DMS 273 (cell line): ENCODE data around the gene MAGEB6.
"Not testable (repeated sequence)": the region's sequence is repeated elsewhere in the genome, so short reads cannot be mapped to it uniquely, and the experiment has no call there.

Source experiments
- DNase-seq: peaks from one replicate; lab custom pipeline; 2025; ENCODE audit not compliant: unreplicated experiment; lab: John Stamatoyannopoulos, UW

Gene MAGEB6, protein sequence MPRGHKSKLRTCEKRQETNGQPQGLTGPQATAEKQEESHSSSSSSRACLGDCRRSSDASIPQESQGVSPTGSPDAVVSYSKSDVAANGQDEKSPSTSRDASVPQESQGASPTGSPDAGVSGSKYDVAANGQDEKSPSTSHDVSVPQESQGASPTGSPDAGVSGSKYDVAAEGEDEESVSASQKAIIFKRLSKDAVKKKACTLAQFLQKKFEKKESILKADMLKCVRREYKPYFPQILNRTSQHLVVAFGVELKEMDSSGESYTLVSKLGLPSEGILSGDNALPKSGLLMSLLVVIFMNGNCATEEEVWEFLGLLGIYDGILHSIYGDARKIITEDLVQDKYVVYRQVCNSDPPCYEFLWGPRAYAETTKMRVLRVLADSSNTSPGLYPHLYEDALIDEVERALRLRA

GRCh38 chrX:26192204-26192603 is at the start of gene MAGEB6:
Gene MAGEB6, plus strand, starts transcription at chrX:26192440. Its CDS starts 1,407 bp downstream, at chrX:26193847.
- DNase-seq: peak; percentile 13

GRCh38 chrX:26146024-26146423 is 46.2 kb upstream of the MAGEB6 start:
- DNase-seq: no peak

GRCh38 chrX:26160301-26160700 is 31.9 kb upstream of the MAGEB6 start, which contains the start of gene MAGEB6B:
Gene MAGEB6B, plus strand, starts transcription at chrX:26160601. Its CDS starts 0 bp downstream, at chrX:26160601.
- DNase-seq: no peak

- no peak for DNase-seq
These were observed 11.3 kb downstream of the MAGEB6 start for GRCh38 chrX:26203561-26203960.

GRCh38 chrX:26204717-26205116 is 12.5 kb downstream of the MAGEB6 start:
- not testable (repeated sequence) for DNase-seq

GRCh38 chrX:26208012-26208411 is 15.8 kb downstream of the MAGEB6 start:
- no peak for DNase-seq

DNA sequence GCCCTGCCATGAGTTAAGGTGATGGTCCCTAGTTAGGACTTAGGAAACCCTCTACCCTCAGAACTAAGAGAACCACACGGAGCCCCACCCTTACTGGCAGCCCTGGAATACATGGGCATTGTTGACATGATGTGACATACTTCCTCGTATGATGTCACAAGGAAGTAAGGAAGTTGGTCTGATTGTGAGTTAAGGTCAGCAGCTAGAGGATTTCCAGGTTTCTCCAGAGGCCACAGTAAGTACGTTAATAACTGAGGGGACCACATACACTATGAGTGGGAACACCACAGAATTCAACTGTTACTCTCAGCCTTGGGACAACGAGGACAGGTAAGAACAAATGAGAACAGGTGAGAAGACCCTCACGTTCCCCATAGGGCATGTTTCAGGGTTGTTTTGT is 23.6 kb downstream of the MAGEB6 start, which contains the start of gene MAGEB5:
Gene MAGEB5 (plus strand): TSS at position 301 of the 400 bp plus-strand sequence. CDS start 1,133 bp downstream, outside the sequence.
- DNase-seq: no peak

DNA sequence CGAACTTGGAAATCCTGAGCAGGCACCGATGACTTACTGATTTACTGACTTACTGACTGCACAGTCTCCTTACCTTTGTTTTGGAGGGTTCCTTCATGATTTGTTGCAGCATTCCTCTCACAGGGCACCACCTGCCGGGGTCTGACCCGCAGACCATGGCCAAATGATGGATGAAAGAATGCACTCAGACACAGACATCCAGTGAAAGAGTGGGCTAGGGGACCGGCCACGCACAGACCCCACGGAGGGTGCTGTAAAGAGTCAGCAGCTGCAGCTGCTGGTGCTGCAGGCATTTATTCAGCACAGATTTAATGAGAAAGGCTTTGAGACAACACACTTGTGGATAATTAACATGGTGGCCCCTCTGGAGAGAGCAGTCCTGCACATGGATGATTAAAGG is 27.1 kb downstream of the MAGEB6 start:
- DNase-seq: no peak

- no peak for DNase-seq
These were observed 41.9 kb downstream of the MAGEB6 start for GRCh38 chrX:26234177-26234576.
